ENCODE results near the gene NPHP4.
"Not testable (repeated sequence)": the region's sequence is repeated elsewhere in the genome, so short reads cannot be mapped to it uniquely, and the experiment has no call there.

Gene NPHP4

GRCh38 chr1:5934058-5934884 is 58.0 kb downstream of the NPHP4 start:
- DNase-seq (ENCODE audit: low read depth): no peak

- no peak for DNase-seq (ENCODE audit: low read depth)
Measured at GRCh38 chr1:5933676-5934057, 58.6 kb downstream of the NPHP4 start.

- no peak for DNase-seq (ENCODE audit: low read depth)
Measured at GRCh38 chr1:5933050-5933449, 59.2 kb downstream of the NPHP4 start.

GRCh38 chr1:5928714-5929400 is 63.4 kb downstream of the NPHP4 start:
- DNase-seq (ENCODE audit: low read depth): no peak

GRCh38 chr1:5927506-5928370 is 64.5 kb downstream of the NPHP4 start:
- no peak for DNase-seq (ENCODE audit: low read depth)

- no peak for DNase-seq (ENCODE audit: low read depth)
Measured at GRCh38 chr1:5926686-5927435, 65.4 kb downstream of the NPHP4 start.

- DNase-seq (ENCODE audit: low read depth): not testable (repeated sequence)
Measured at GRCh38 chr1:5922700-5923330, 69.4 kb downstream of the NPHP4 start.

GRCh38 chr1:5921671-5922070 is 70.6 kb downstream of the NPHP4 start:
- DNase-seq (ENCODE audit: low read depth): no peak

- no peak for DNase-seq (ENCODE audit: low read depth)
Measured at GRCh38 chr1:5921129-5921528, 71.1 kb downstream of the NPHP4 start.

GRCh38 chr1:5920201-5920600 is 72.0 kb downstream of the NPHP4 start:
- DNase-seq (ENCODE audit: low read depth): no peak

GRCh38 chr1:5918275-5918649 is 74.0 kb downstream of the NPHP4 start:
- no peak for DNase-seq (ENCODE audit: low read depth)

GRCh38 chr1:5917591-5918274 is 74.5 kb downstream of the NPHP4 start:
- no peak for DNase-seq (ENCODE audit: low read depth)

- DNase-seq (ENCODE audit: low read depth): no peak
Measured at GRCh38 chr1:5917281-5917590, 75.0 kb downstream of the NPHP4 start.

GRCh38 chr1:5916572-5917280 is 75.5 kb downstream of the NPHP4 start:
- DNase-seq (ENCODE audit: low read depth): no peak

- peak; percentile 16 for DNase-seq (ENCODE audit: low read depth)
Measured at GRCh38 chr1:5915587-5916571, 76.3 kb downstream of the NPHP4 start.

GRCh38 chr1:5914676-5915365 is 77.4 kb downstream of the NPHP4 start:
- DNase-seq (ENCODE audit: low read depth): no peak

GRCh38 chr1:5913876-5914275 is 78.3 kb downstream of the NPHP4 start:
- DNase-seq (ENCODE audit: low read depth): no peak

GRCh38 chr1:5913078-5913845 is 79.0 kb downstream of the NPHP4 start:
- no peak for DNase-seq (ENCODE audit: low read depth)
